Mesendoderm (in vitro differentiated cells): ENCODE results near the gene LAMC2.

ENCODE experiments used
- DNase-seq: peaks from one replicate; pipeline ENCODE4 v3.0.0; 2013
- H2AK5ac ChIP-seq: 2 replicates; pipeline ENCODE4 v1.6.1; 2013; ENCODE audit warnings: low read length, inconsistent platforms
- H2BK120ac ChIP-seq: 2 replicates; pipeline ENCODE4 v1.6.1; 2013; ENCODE audit warnings: low read depth, mild to moderate bottlenecking, low read length, moderate library complexity, mixed read lengths
- H2BK15ac ChIP-seq: replicated peaks from 2 replicates; pipeline ENCODE4 v1.6.1; 2013; ENCODE audit warnings: low read depth, mild to moderate bottlenecking, moderate library complexity
- H2BK5ac ChIP-seq: 2 replicates; pipeline ENCODE4 v1.6.1; 2013; ENCODE audit warnings: low read length, inconsistent platforms
- H3K18ac ChIP-seq: 2 replicates; pipeline ENCODE4 v1.6.1; 2013; ENCODE audit warnings: mild to moderate bottlenecking, low read length, mixed read lengths
- H3K23ac ChIP-seq: one replicate; pipeline ENCODE4 v1.6.1; 2013; ENCODE audit warnings: low read length
- H3K27ac ChIP-seq: 2 replicates; pipeline ENCODE4 v1.5.1; 2013; ENCODE audit warnings: low read depth, mild to moderate bottlenecking, inconsistent platforms, low read length, moderate library complexity
- H3K27me3 ChIP-seq: 2 replicates; pipeline ENCODE4 v1.6.1; 2013; ENCODE audit warnings: low read length, control low read depth, mild to moderate bottlenecking, inconsistent platforms; ENCODE audit not compliant: insufficient read depth, poor library complexity
- H3K36me3 ChIP-seq: 2 replicates; pipeline ENCODE4 v1.6.1; 2013; ENCODE audit warnings: low read length, inconsistent platforms; ENCODE audit not compliant: control insufficient read depth, insufficient read depth
- H3K4ac ChIP-seq: one replicate; pipeline ENCODE4 v1.6.1; 2013; ENCODE audit warnings: low read depth, mild to moderate bottlenecking, low read length, moderate library complexity
- H3K4me1 ChIP-seq: 2 replicates; pipeline ENCODE4 v1.6.1; 2013; ENCODE audit warnings: low read depth, low read length, inconsistent platforms; ENCODE audit not compliant: control insufficient read depth
- H3K4me2 ChIP-seq: 2 replicates; pipeline ENCODE4 v1.6.1; 2013; ENCODE audit warnings: low read length
- H3K4me3 ChIP-seq: 2 replicates; pipeline ENCODE4 v1.5.1; 2013; ENCODE audit warnings: mild to moderate bottlenecking, low read length
- H3K56ac ChIP-seq: one replicate; pipeline ENCODE4 v1.6.1; 2013; ENCODE audit warnings: low read length
- H3K79me1 ChIP-seq: 2 replicates; pipeline ENCODE4 v1.6.1; 2013; ENCODE audit warnings: low read length, inconsistent platforms
- H3K79me2 ChIP-seq: 2 replicates; pipeline ENCODE4 v1.6.1; 2013; ENCODE audit warnings: mild to moderate bottlenecking, low read length; ENCODE audit not compliant: control insufficient read depth, insufficient read depth
- H3K9ac ChIP-seq: 2 replicates; pipeline ENCODE4 v1.6.1; 2013; ENCODE audit warnings: low read length, inconsistent platforms
- H4K5ac ChIP-seq: one replicate; pipeline ENCODE4 v1.6.1; 2013; ENCODE audit warnings: low read length
- H4K8ac ChIP-seq: one replicate; pipeline ENCODE4 v1.6.1; 2013; ENCODE audit warnings: low read depth, mild to moderate bottlenecking, control low read depth, low read length, moderate library complexity
- WGBS: extraction: QIAGEN DNeasy Blood & Tissue Kit; methylation state at CpG from one replicate; pipeline ENCODE4 v1.1.7; 2013; ENCODE audit warnings: low lambda C conversion rate, missing lambda C conversion rate; ENCODE audit not compliant: insufficient coverage; ENCODE audit errors: extremely low coverage; 5-methylcytosine and 5-hydroxymethylcytosine counted together

The LAMC2 gene

GRCh38 chr1:183281553-183282091 lies 95.6 kb downstream of the LAMC2 start:
- peak overlapping the region; percentile 10 for H3K9ac ChIP-seq
- no peak overlapping the region for H3K4me2 ChIP-seq
- no peak overlapping the region for H3K23ac ChIP-seq
- H3K4me1 ChIP-seq = peaks cover 14% of the 10 kb centered on the region
- no peak overlapping the region for H4K8ac ChIP-seq
- H3K79me2 ChIP-seq = no peaks in the 10 kb centered on the region
- no peak overlapping the region for H2BK5ac ChIP-seq
- H3K56ac ChIP-seq = peak overlapping the region; percentile 73
- H3K79me1 ChIP-seq = no peaks in the 10 kb centered on the region
- peak overlapping the region; percentile 38 for H2AK5ac ChIP-seq
- no peaks in the 10 kb centered on the region for H3K27me3 ChIP-seq
- WGBS = no CpG with 5 or more reads among the region's 12 CpGs
- no peaks in the 10 kb centered on the region for H3K36me3 ChIP-seq
- peak overlapping the region; percentile 1 for H3K18ac ChIP-seq
- H3K27ac ChIP-seq = no peak overlapping the region
- no peak overlapping the region for H2BK15ac ChIP-seq
- H4K5ac ChIP-seq = no peak overlapping the region
- H3K4ac ChIP-seq = no peak overlapping the region
- no peak overlapping the region for H3K4me3 ChIP-seq
- H2BK120ac ChIP-seq = no peak overlapping the region
- DNase-seq = peak; percentile 95

- DNase-seq = no peak
- peaks cover 19% of the 10 kb centered on the region for H3K4me1 ChIP-seq
These were observed 96.2 kb downstream of the LAMC2 start for GRCh38 chr1:183282101-183282855.

GRCh38 chr1:183283286-183283685 lies 97.2 kb downstream of the LAMC2 start:
- Histone ChIP-seq H3K79me2 (no peaks in the 10 kb centered on the region), H3K36me3 (no peaks in the 10 kb centered on the region), H3K4me2 (no peak overlapping the region), H2BK15ac (no peak overlapping the region), H3K27ac (no peak overlapping the region), H4K8ac (no peak overlapping the region), H3K79me1 (no peaks in the 10 kb centered on the region), H3K4me3 (no peak overlapping the region), H3K18ac (no peak overlapping the region), H3K56ac (no peak overlapping the region), H3K23ac (no peak overlapping the region), H2BK5ac (no peak overlapping the region), H3K27me3 (no peaks in the 10 kb centered on the region), H3K4me1 (peaks cover 17% of the 10 kb centered on the region), H3K4ac (no peak overlapping the region), H2AK5ac (peak overlapping the region; percentile 19), H4K5ac (no peak overlapping the region), H3K9ac (no peak overlapping the region), H2BK120ac (no peak overlapping the region)
- DNase-seq = no peak
- no CpG with 5 or more reads among the region's 5 CpGs for WGBS

More at GRCh38 chr1:183282101-183282855, 96.2 kb downstream of the LAMC2 start:
- Histone ChIP-seq H2BK15ac (no peak overlapping the region), H3K79me2 (no peaks in the 10 kb centered on the region), H3K27ac (no peak overlapping the region), H3K79me1 (no peaks in the 10 kb centered on the region), H4K5ac (no peak overlapping the region), H3K56ac (peak overlapping the region; percentile 73), H3K4me2 (no peak overlapping the region), H3K4me3 (no peak overlapping the region), H2AK5ac (peak overlapping the region; percentile 38), H2BK5ac (no peak overlapping the region), H4K8ac (no peak overlapping the region), H3K36me3 (no peaks in the 10 kb centered on the region), H2BK120ac (no peak overlapping the region), H3K9ac (peak overlapping the region; percentile 10), H3K4ac (no peak overlapping the region), H3K18ac (peak overlapping the region; percentile 1), H3K23ac (no peak overlapping the region), H3K27me3 (no peaks in the 10 kb centered on the region)
- no CpG with 5 or more reads among the region's 9 CpGs for WGBS

- Histone ChIP-seq H4K8ac (no peak overlapping the region), H3K9ac (no peak overlapping the region), H3K27me3 (no peaks in the 10 kb centered on the region), H2BK15ac (no peak overlapping the region), H3K4me2 (no peak overlapping the region), H3K4ac (no peak overlapping the region), H3K27ac (no peak overlapping the region), H3K4me3 (no peak overlapping the region), H2BK120ac (no peak overlapping the region), H4K5ac (no peak overlapping the region), H3K79me2 (no peaks in the 10 kb centered on the region), H2BK5ac (no peak overlapping the region), H3K79me1 (no peaks in the 10 kb centered on the region), H3K23ac (no peak overlapping the region), H2AK5ac (peak overlapping the region; percentile 13), H3K4me1 (peaks cover 9% of the 10 kb centered on the region), H3K56ac (no peak overlapping the region), H3K36me3 (no peaks in the 10 kb centered on the region), H3K18ac (no peak overlapping the region)
- no peak for DNase-seq
- WGBS = no CpG with 5 or more reads among the region's 5 CpGs
These were observed 98.0 kb downstream of the LAMC2 start for GRCh38 chr1:183284086-183284485.

GRCh38 chr1:183285256-183285655 lies 99.2 kb downstream of the LAMC2 start:
- Histone ChIP-seq H4K5ac (no peak overlapping the region), H3K23ac (no peak overlapping the region)
- no peak for DNase-seq

More at GRCh38 chr1:183285256-183285655, 99.2 kb downstream of the LAMC2 start:
- Histone ChIP-seq H3K56ac (no peak overlapping the region), H2BK15ac (no peak overlapping the region), H3K4ac (no peak overlapping the region), H3K27ac (no peak overlapping the region), H3K9ac (no peak overlapping the region), H3K4me2 (no peak overlapping the region), H3K4me1 (peaks cover 7% of the 10 kb centered on the region), H3K18ac (no peak overlapping the region), H4K8ac (no peak overlapping the region), H3K79me2 (no peaks in the 10 kb centered on the region), H3K36me3 (no peaks in the 10 kb centered on the region), H2BK120ac (no peak overlapping the region), H3K27me3 (no peaks in the 10 kb centered on the region), H2AK5ac (peak overlapping the region; percentile 33), H3K79me1 (no peaks in the 10 kb centered on the region), H3K4me3 (no peak overlapping the region), H2BK5ac (no peak overlapping the region)
- no CpG with 5 or more reads among the region's 1 CpG for WGBS
